ENCODE results near the gene STPG1. TPM values are rescaled to one million over a fixed set of nuclear protein-coding genes. Genes with fewer than 3 reads are reported as not detected.

The STPG1 gene
- total and polyA plus RNA-seq, 8 donors, result 0.45 to 51.0 (median 4.4) TPM; not detected in 1

DNA sequence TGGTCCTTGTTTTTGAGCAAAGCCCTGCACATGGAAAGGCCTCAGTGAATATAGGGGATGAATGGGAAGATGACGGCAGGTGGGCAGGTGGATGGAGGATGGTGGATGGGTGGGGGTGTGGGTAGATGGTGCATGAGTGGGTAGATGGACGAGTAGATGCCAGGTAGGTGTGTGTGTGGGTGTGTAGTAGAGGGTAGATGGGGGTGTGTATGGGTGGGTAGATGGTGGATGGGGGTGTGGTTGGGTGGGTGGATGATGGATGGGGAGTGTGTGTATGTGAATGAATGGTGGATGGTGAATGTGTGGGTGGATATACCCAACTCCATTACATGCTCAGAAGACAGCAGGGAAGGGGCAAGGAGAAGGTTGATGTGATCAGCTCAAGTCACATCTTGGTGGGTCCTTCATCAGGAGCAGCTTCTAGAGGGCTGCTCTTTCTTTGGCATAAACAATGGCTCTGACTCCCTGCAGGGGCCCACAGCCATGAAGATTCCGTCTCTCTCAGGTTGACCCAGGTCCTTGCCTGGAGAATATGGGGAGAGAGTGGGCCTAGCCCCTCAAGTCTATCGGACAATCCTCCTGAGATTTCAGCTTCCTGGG is 60.2 kb downstream of the STPG1 start:
- intact Hi-C loops (cut with DNase I; ENCODE audit: low total_unique reads), result no loop called here
- TF ChIP-seq POLR2AphosphoS5 (IDR thresholded peaks at IDR 0.05), result no peak
- no peak for TF ChIP-seq POLR2A (IDR thresholded peaks at IDR 0.05)
- no peak for TF ChIP-seq EP300 (IDR thresholded peaks at IDR 0.05)
- no peak for TF ChIP-seq CTCF (IDR thresholded peaks at IDR 0.05)
- Histone ChIP-seq H3K27me3 (no peaks in the 10 kb centered on the region), H3K4me3 (no peak overlapping the region), H3K36me3 (peaks cover 5 to 15% (median 12%) of the 10 kb centered on the region in 4 donors), H3K27ac (no peak overlapping the region), H3K4me1 (no peaks in the 10 kb centered on the region), H3K9me3 (no peaks in the 10 kb centered on the region)
- 85 to 98% (median 95%) methylated on average over 4 of the region's 4 CpGs for WGBS, 5 donors
- DNase-seq, result no peak

- Histone ChIP-seq H3K4me1 (no peaks in the 10 kb centered on the region), H3K27me3 (no peaks in the 10 kb centered on the region), H3K27ac (no peak overlapping the region), H3K4me3 (no peak overlapping the region), H3K9me3 (no peaks in the 10 kb centered on the region), H3K36me3 (peaks cover 0 to 2% (median 0%) of the 10 kb centered on the region in 4 donors)
- intact Hi-C loops (cut with DNase I; ENCODE audit: low total_unique reads), result no loop called here
- 56 to 78% (median 68%) methylated on average over 7 of the region's 7 CpGs for WGBS, 5 donors
- TF ChIP-seq EP300 (IDR thresholded peaks at IDR 0.05) (no peak), CTCF (IDR thresholded peaks at IDR 0.05) (no peak), POLR2AphosphoS5 (IDR thresholded peaks at IDR 0.05) (no peak), POLR2A (IDR thresholded peaks at IDR 0.05) (no peak)
- no peak for DNase-seq
These were observed 61.5 kb downstream of the STPG1 start for GRCh38 chr1:24351918-24352627.

GRCh38 chr1:24351247-24351646 is 62.3 kb downstream of the STPG1 start:
- H3K4me1 ChIP-seq, result no peaks in the 10 kb centered on the region
- no peak for TF ChIP-seq POLR2AphosphoS5 (IDR thresholded peaks at IDR 0.05)
- TF ChIP-seq EP300 (IDR thresholded peaks at IDR 0.05), result no peak
- no peak for TF ChIP-seq POLR2A (IDR thresholded peaks at IDR 0.05)
- TF ChIP-seq CTCF (IDR thresholded peaks at IDR 0.05), result no peak
- no peak overlapping the region for H3K4me3 ChIP-seq
- WGBS, 5 donors, result 69 to 84% (median 77%) methylated on average over 4 of the region's 4 CpGs
- intact Hi-C loops (cut with DNase I; ENCODE audit: low total_unique reads), result no loop called here
- H3K9me3 ChIP-seq, result no peaks in the 10 kb centered on the region
- no peak for DNase-seq
- H3K36me3 ChIP-seq, result no peaks in the 10 kb centered on the region
- no peak overlapping the region for H3K27ac ChIP-seq
- H3K27me3 ChIP-seq, result no peaks in the 10 kb centered on the region

DNA sequence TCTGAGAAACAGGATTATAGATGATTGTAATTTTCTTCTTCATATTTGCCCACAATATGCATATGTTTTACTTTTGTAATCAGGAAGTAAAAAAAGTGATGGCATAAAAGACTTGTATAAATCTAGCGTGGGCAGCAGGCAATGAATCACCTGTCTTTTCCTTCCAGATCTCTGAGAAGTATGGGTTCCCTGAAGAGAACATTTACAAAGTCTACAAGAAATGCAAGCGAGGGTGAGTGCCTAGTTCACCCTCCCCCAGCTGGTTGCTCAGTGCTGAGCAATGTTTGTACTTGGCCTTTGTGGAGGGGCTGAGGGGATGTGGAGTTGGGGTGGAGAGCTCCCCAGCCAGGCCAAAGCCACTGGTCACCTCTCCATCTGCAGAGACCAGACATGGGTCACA is 63.7 kb downstream of the STPG1 start:
- Histone ChIP-seq H3K4me3 (no peak overlapping the region), H3K9me3 (no peaks in the 10 kb centered on the region), H3K27me3 (no peaks in the 10 kb centered on the region), H3K4me1 (no peaks in the 10 kb centered on the region), H3K27ac (no peak overlapping the region), H3K36me3 (no peaks in the 10 kb centered on the region)
- TF ChIP-seq EP300 (IDR thresholded peaks at IDR 0.05) (no peak), CTCF (IDR thresholded peaks at IDR 0.05) (no peak), POLR2AphosphoS5 (IDR thresholded peaks at IDR 0.05) (no peak), POLR2A (IDR thresholded peaks at IDR 0.05) (no peak)
- intact Hi-C loops (cut with DNase I; ENCODE audit: low total_unique reads), result no loop called here
- DNase-seq, result no peak
- 73 to 87% (median 84%) methylated on average over 2 of the region's 2 CpGs for WGBS, 5 donors

Measured in stomach (tissue), 9 donors.